Tibial artery (tissue), 4 donors: ENCODE results near the gene UNC93A.

Experiments
- DNase-seq, 2 donors: peaks; one replicate each; pipeline ENCODE4 v3.0.0-alpha.2; 2019
- H3K27ac ChIP-seq, 2 donors: fragments of 200-600 bp; sonication (generic) in 1 of 2; 1 replicate in 1 of 2; 2 replicates in 1 of 2; pipeline ENCODE4 v1.5.1; 2018 to 2019; ENCODE audit warnings: mild to moderate bottlenecking in 1 of 2
- H3K27me3 ChIP-seq, 2 donors: fragments of 200-600 bp; sonication (generic) in 1 of 2; one replicate each; pipeline versions ENCODE4 v1.5.1 to v1.6.0; 2016 to 2019
- H3K36me3 ChIP-seq, 3 donors: fragments of 200-600 bp; sonication (generic) in 2 of 3; one replicate each; pipeline ENCODE4 v1.5.1; 2016 to 2019; ENCODE audit warnings: mild to moderate bottlenecking in 2 of 3
- H3K4me1 ChIP-seq, 4 donors: fragments of 200-600 bp; sonication (generic) in 2 of 4; 1 replicate in 3 of 4; 2 replicates in 1 of 4; pipeline ENCODE4 v1.5.1; 2016 to 2019
- H3K4me3 ChIP-seq, 2 donors: fragments of 200-600 bp; sonication (generic) in 1 of 2; 1 replicate in 1 of 2; 2 replicates in 1 of 2; pipeline ENCODE4 v1.5.1; 2018 to 2019; ENCODE audit warnings: mild to moderate bottlenecking in 2 of 2
- H3K9me3 ChIP-seq, 3 donors: fragments of 200-600 bp; sonication (generic) in 1 of 3; one replicate each; pipeline ENCODE4 v1.5.1; 2016 to 2019
- CTCF ChIP-seq, 2 experiments: fragments of 200-600 bp in 1 of 2; fragments of 450-650 bp in 1 of 2; IDR thresholded peaks; one replicate each; pipeline ENCODE4 v1.5.1; 2017 to 2019; ENCODE audit warnings: antibody characterized with exemption in 2 of 2, mild to moderate bottlenecking in 1 of 2, moderate library complexity in 1 of 2
- intact Hi-C: fragments of 100-400 bp; cut with DNase I; formaldehyde crosslinking; loops from one replicate; pipeline ENCODE4 v1.15.0; 2023; ENCODE audit warnings: low total_unique reads

The UNC93A gene

GRCh38 chr6:167293590-167294091, 2.5 kb downstream of the UNC93A start:
- TF ChIP-seq CTCF (IDR thresholded peaks at IDR 0.05) = no peak
- no peak for DNase-seq
- Histone ChIP-seq H3K4me3 (no peak overlapping the region), H3K9me3 (no peaks in the 10 kb centered on the region), H3K36me3 (no peaks in the 10 kb centered on the region), H3K27me3 (peaks cover 0 to 8% of the 10 kb centered on the region in 2 donors), H3K27ac (no peak overlapping the region), H3K4me1 (no peaks in the 10 kb centered on the region)
- intact Hi-C loops = no loop called here

- Histone ChIP-seq H3K4me3 (no peak overlapping the region), H3K36me3 (no peaks in the 10 kb centered on the region), H3K27ac (no peak overlapping the region), H3K4me1 (no peaks in the 10 kb centered on the region), H3K9me3 (no peaks in the 10 kb centered on the region), H3K27me3 (peaks cover 0 to 8% of the 10 kb centered on the region in 2 donors)
- TF ChIP-seq CTCF (IDR thresholded peaks at IDR 0.05) = no peak
- intact Hi-C loops = no loop called here
- DNase-seq = no peak
These were observed 3.1 kb downstream of the UNC93A start for GRCh38 chr6:167294241-167294640.

GRCh38 chr6:167294651-167295494, 3.8 kb downstream of the UNC93A start:
- DNase-seq = no peak
- Histone ChIP-seq H3K27me3 (peaks cover 0 to 8% of the 10 kb centered on the region in 2 donors), H3K9me3 (no peaks in the 10 kb centered on the region), H3K4me3 (no peak overlapping the region), H3K27ac (no peak overlapping the region), H3K36me3 (no peaks in the 10 kb centered on the region), H3K4me1 (no peaks in the 10 kb centered on the region)
- TF ChIP-seq CTCF (IDR thresholded peaks at IDR 0.05) = no peak
- intact Hi-C loops = no loop called here

GRCh38 chr6:167295495-167296292, 4.6 kb downstream of the UNC93A start:
- Histone ChIP-seq H3K9me3 (no peaks in the 10 kb centered on the region), H3K27ac (no peak overlapping the region), H3K27me3 (peaks cover 0 to 8% of the 10 kb centered on the region in 2 donors), H3K36me3 (no peaks in the 10 kb centered on the region), H3K4me3 (no peak overlapping the region), H3K4me1 (no peaks in the 10 kb centered on the region)
- intact Hi-C loops = no loop called here
- no peak for TF ChIP-seq CTCF (IDR thresholded peaks at IDR 0.05)
- DNase-seq = no peak

- no peak overlapping the region for H3K27ac ChIP-seq
- H3K9me3 ChIP-seq = no peaks in the 10 kb centered on the region
- H3K36me3 ChIP-seq = no peaks in the 10 kb centered on the region
- TF ChIP-seq CTCF (IDR thresholded peaks at IDR 0.05) = no peak
- intact Hi-C loops = no loop called here
- H3K27me3 ChIP-seq = peaks cover 0 to 5% of the 10 kb centered on the region in 2 donors
- H3K4me1 ChIP-seq = no peaks in the 10 kb centered on the region
- DNase-seq = no peak
- H3K4me3 ChIP-seq = no peak overlapping the region
These were observed 5.2 kb downstream of the UNC93A start for GRCh38 chr6:167296293-167296690.
